DND-41 (cell line): ENCODE results near the gene G6PD.
"Not testable (repeated sequence)": the region's sequence is repeated elsewhere in the genome, so short reads cannot be mapped to it uniquely, and the experiment has no call there.

Experiments used
- ATAC-seq: fragments of 200-7000 bp; cut with Tn5 transposase; 3 replicates; pipeline ENCODE4 v1.9.1; 2021; ENCODE audit warnings: low read depth; ENCODE audit not compliant: insufficient read depth
- DNase-seq: peaks from one replicate; pipeline ENCODE4 v3.0.0-alpha.2; 2020
- H2AFZ ChIP-seq: 2 replicates; pipeline ENCODE4 v1.6.0; 2012; ENCODE audit warnings: low read depth, low read length
- H3K27ac ChIP-seq: 2 replicates; pipeline ENCODE4 v1.5.1; 2012; ENCODE audit warnings: low read length, inconsistent platforms
- H3K27me3 ChIP-seq: fragments of 200-600 bp; sonication (generic); 2 replicates; pipeline ENCODE4 v1.6.0; 2012; ENCODE audit warnings: low read length, mild to moderate bottlenecking, inconsistent platforms; ENCODE audit not compliant: insufficient read depth, poor library complexity
- H3K36me3 ChIP-seq: 2 replicates; pipeline ENCODE4 v1.5.1; 2012; ENCODE audit warnings: low read length, inconsistent platforms; ENCODE audit not compliant: insufficient read depth
- H3K4me1 ChIP-seq: 2 replicates; pipeline ENCODE4 v1.5.1; 2012; ENCODE audit warnings: mild to moderate bottlenecking, low read length; ENCODE audit not compliant: insufficient read depth
- H3K4me2 ChIP-seq: 2 replicates; pipeline ENCODE4 v1.6.0; 2012; ENCODE audit warnings: mild to moderate bottlenecking, moderate library complexity, low read length, inconsistent platforms; ENCODE audit not compliant: insufficient read depth
- H3K4me3 ChIP-seq, 2 experiments: fragments of 200-600 bp in 1 of 2; shearing (Covaris generic) in 1 of 2; 2 replicates each; pipeline ENCODE4 v1.5.1; 2012 to 2016; ENCODE audit warnings: inconsistent platforms in 2 of 2, low read length in 2 of 2, mild to moderate bottlenecking in 2 of 2, low read depth in 1 of 2, moderate library complexity in 1 of 2
- H3K79me2 ChIP-seq: 2 replicates; pipeline ENCODE4 v1.6.0; 2012; ENCODE audit warnings: low read length, inconsistent platforms; ENCODE audit not compliant: insufficient read depth
- H3K9ac ChIP-seq: 2 replicates; pipeline ENCODE4 v1.6.0; 2012; ENCODE audit warnings: low read depth, mild to moderate bottlenecking, inconsistent platforms, low read length, moderate library complexity
- H3K9me3 ChIP-seq: 2 replicates; pipeline ENCODE4 v1.5.1; 2012; ENCODE audit warnings: low read length, moderate library complexity, mild to moderate bottlenecking, inconsistent platforms; ENCODE audit not compliant: insufficient read depth, severe bottlenecking
- H4K20me1 ChIP-seq: 2 replicates; pipeline ENCODE4 v1.6.0; 2012; ENCODE audit warnings: low read length; ENCODE audit not compliant: insufficient read depth

The G6PD gene

DNA sequence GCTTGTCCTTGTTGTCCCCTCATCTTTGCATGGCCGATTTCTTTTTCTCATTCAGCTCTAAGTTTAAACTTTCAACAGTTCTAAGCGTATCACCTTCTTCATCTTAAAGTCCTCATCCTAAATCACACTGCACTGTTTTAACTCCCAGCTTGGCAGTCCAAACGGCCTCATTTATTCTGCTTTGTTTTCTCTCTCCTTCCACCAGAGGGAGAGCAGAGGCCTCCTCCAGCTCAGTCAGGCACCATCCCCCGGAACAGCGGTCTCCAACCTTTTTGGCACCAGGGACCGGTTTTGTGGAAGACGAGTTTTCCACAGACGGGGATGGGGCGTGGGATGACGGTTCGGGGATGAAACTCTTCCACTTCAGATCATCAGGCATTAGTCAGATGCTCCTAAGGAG lies 23.7 kb upstream of the G6PD start:
- not testable (repeated sequence) for H3K4me1 ChIP-seq, H3K36me3 ChIP-seq, H3K4me3 ChIP-seq, H3K79me2 ChIP-seq, H3K27me3 ChIP-seq, ATAC-seq, H4K20me1 ChIP-seq, H3K9me3 ChIP-seq, DNase-seq, H3K4me2 ChIP-seq, H2AFZ ChIP-seq, H3K27ac ChIP-seq, H3K9ac ChIP-seq

DNA sequence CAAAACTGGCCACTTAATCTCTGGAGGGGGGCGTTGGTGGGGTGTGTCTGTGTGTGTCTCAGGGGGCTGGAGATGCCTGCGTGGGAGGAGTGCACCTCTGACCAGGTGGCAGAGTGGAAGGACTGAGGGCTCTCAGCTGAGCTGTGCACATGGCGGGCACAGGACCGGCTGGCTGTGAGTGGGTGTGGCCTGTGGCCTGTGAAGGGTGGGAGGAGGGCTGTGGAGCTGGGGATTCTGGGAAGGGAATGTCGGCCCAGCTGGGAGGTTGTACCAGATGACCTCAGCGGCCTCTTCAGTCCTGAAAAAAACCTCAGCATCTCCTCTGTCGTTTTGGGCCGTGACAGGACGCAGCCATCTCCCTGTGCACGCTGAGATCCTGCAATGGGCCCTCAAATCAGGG lies 15.6 kb upstream of the G6PD start:
- H3K79me2 ChIP-seq, DNase-seq, H3K4me1 ChIP-seq, H3K9me3 ChIP-seq, H3K36me3 ChIP-seq, ATAC-seq, H3K4me2 ChIP-seq, H3K9ac ChIP-seq, H2AFZ ChIP-seq, H3K4me3 ChIP-seq, H3K27me3 ChIP-seq, H3K27ac ChIP-seq, H4K20me1 ChIP-seq: not testable (repeated sequence)

DNA sequence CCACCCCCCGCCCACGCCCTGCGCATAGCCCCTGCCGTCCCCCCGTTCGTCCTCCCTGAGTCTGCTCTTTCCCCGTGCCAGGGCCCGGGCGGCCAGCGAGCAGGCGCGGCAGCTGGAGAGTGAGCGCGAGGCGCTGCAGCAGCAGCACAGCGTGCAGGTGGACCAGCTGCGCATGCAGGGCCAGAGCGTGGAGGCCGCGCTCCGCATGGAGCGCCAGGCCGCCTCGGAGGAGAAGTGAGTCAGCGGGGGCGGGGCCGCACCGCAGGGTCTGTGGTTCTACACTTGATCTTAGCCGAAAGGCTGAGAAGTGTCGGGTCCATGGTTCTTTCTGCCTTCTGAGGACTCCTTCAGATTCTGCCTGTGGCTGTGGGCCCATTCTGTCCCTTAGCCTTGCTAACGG lies 13.7 kb upstream of the G6PD start:
- H3K4me2 ChIP-seq, H2AFZ ChIP-seq, H3K9me3 ChIP-seq, DNase-seq, H4K20me1 ChIP-seq, H3K36me3 ChIP-seq, H3K27me3 ChIP-seq, H3K4me1 ChIP-seq, ATAC-seq, H3K4me3 ChIP-seq, H3K27ac ChIP-seq, H3K79me2 ChIP-seq, H3K9ac ChIP-seq: not testable (repeated sequence)

DNA sequence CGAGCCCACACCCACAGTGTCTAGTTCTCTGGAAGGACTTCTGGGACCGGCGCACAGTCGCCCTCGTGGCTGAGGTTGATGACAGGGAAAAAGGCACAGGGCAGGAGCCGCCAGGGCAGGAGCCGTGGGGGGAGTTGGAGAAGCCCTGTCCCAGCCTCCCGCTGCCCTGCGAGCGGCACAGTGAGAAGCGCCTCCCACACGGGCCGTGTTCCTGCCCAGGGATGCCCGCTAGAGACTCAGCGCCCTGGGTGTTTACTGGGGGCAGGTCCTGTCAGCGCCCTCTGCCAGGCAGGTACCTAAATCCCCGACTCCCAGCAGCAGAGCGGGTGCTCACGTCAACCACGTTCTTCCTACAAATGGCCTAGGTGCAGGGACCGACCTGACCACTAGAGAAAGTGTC lies 12.2 kb upstream of the G6PD start:
- H2AFZ ChIP-seq, H3K9me3 ChIP-seq, H3K4me2 ChIP-seq, H3K4me3 ChIP-seq, ATAC-seq, H3K27ac ChIP-seq, H3K4me1 ChIP-seq, H3K79me2 ChIP-seq, H3K27me3 ChIP-seq, H3K9ac ChIP-seq, H4K20me1 ChIP-seq, DNase-seq: not testable (repeated sequence)
- peaks cover 13% of the 10 kb centered on the region for H3K36me3 ChIP-seq

DNA sequence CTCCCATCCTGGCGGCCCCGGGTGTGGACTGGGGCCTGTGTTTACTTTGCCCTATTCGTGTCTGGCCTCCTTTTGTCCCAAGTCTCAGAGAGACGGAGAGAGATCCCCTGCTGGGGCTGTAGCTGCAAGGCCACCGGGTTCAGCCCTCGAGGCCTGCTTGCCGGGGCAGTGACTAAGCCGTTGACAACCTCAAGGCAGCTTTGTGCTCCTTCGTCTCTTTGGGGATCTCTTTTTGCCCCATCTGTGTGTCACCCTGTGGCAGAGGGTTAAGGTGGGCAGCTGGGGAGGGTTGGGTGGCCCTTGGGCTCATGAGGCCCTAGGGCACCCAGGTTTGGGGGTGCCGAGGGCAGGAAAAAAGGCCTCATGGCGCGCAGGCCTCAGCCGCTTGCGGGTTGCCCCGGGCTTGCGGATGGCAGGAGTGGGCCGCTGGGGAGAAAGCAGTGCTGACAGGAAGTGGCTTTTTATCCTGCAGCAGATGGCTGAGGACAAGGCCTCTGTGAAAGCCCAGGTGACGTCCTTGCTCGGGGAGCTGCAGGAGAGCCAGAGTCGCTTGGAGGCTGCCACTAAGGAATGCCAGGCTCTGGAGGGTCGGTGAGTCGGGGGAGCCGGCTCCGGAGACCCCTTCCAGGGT lies 11.5 kb upstream of the G6PD start:
- not testable (repeated sequence) for H3K4me1 ChIP-seq

DNA sequence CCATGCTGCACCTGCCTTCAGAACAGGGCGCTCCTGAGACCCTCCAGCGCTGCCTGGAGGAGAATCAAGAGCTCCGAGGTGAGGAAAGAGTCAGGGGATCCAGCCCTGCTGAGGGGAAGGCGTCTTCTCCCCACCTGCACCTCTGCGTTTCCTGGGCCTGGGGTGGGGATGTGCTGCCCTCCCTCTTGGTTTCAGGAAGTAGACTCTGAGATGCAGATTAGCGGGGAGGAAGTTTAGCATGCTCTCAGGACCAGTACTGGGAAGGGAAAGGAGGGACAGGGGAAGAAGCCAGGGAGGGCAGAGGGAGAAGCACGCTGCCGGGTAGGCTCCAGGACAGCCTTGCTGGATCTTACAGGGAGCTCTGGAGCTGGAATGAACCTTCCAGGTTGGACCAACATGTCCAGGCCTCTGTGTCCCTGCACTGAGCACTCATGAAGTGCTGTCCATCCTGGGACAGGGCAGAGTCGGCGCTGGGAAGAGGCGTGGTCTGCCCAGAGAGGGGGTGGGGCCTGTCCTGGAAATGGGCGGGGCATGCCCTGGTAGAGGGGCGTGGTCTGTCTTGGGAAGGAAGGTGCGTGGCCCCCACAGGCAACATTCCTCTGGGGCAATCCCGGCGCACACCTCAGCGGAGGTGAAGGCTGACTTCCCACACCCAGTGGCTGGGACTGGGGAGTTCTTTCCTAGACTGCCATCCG lies 5.6 kb upstream of the G6PD start:
- not testable (repeated sequence) for H3K27ac ChIP-seq, ATAC-seq, H2AFZ ChIP-seq, H3K9ac ChIP-seq, H3K4me3 ChIP-seq, H3K9me3 ChIP-seq, H3K4me2 ChIP-seq, DNase-seq, H3K27me3 ChIP-seq
- Histone ChIP-seq H3K79me2 (peaks cover 58% of the 10 kb centered on the region), H3K4me1 (peaks cover 23% of the 10 kb centered on the region), H4K20me1 (peaks cover 28% of the 10 kb centered on the region), H3K36me3 (peaks cover 23% of the 10 kb centered on the region)

More for the DNA sequence above, 11.5 kb upstream of the G6PD start:
- H3K9me3 ChIP-seq, H3K27me3 ChIP-seq, H4K20me1 ChIP-seq, H3K4me2 ChIP-seq, H3K9ac ChIP-seq, DNase-seq, H2AFZ ChIP-seq, H3K79me2 ChIP-seq, H3K27ac ChIP-seq, H3K4me3 ChIP-seq: not testable (repeated sequence)
- peaks cover 20% of the 10 kb centered on the region for H3K36me3 ChIP-seq
- peak; percentile 87 for ATAC-seq
